ENCODE results near the gene SNCA. TPM values are rescaled to one million over a fixed set of nuclear protein-coding genes. Genes with fewer than 3 reads are reported as not detected.

SNCA gene
- total RNA-seq = 10 to 100 TPM in 1 of 2 donors, 1 to 10 TPM in 1; 9.1 to 25.5 TPM
- long read RNA-seq, donor 1, transcript SNCA-205 (6 exons, 1,290 nt) = major isoform, 8 of 9 reads
- long read RNA-seq, donor 1, partial matches to known transcripts = 0 of 9 reads
- long read RNA-seq, donor 1, other reads (novel, unspliced or antisense) = 1 of 9 reads
- long read RNA-seq, donor 2, transcript SNCA-205 (6 exons, 1,290 nt) = major isoform, 13 of 18 reads
- long read RNA-seq, donor 2, partial matches to known transcripts = 2 of 18 reads
- long read RNA-seq, donor 2, other reads (novel, unspliced or antisense) = 0 of 18 reads

- peak; percentile 88 for DNase-seq (ENCODE audit: low spot score)
- intact Hi-C loops (cut with DNase I) = no loop called here
These were observed at the start of gene SNCA for GRCh38 chr4:89836897-89837384. SNCA (minus strand) TSS chr4:89837161; CDS start chr4:89835667, 1,494 bp downstream.

GRCh38 chr4:89879215-89879614 lies 42.3 kb upstream of the SNCA start:
- no peak for DNase-seq (ENCODE audit: low spot score)
- intact Hi-C loops (cut with DNase I) = no loop called here

DNA sequence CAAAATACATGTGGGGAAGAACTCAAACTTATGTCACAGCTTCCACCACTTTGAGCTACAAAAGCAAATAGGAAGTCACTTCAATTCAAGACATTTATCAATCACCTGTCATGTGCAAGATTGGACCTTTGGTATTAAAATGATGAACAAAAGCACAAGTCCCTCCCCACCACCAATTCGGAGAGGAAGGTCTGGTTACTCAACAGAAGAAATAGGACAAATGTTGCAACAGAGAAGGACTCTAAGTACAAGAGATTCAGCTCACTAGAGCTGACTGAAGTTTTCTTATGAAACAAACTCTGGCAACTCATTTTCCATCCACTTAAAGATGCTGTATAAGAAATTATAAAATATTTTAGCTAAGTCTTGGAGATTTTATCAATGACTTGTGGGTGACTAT lies 41.6 kb upstream of the SNCA start:
- DNase-seq (ENCODE audit: low spot score) = no peak
- intact Hi-C loops (cut with DNase I) = no loop called here

- intact Hi-C loops (cut with DNase I) = no loop called here
- DNase-seq (ENCODE audit: low spot score) = no peak
These were observed 39.6 kb upstream of the SNCA start for GRCh38 chr4:89876548-89876947.

DNA sequence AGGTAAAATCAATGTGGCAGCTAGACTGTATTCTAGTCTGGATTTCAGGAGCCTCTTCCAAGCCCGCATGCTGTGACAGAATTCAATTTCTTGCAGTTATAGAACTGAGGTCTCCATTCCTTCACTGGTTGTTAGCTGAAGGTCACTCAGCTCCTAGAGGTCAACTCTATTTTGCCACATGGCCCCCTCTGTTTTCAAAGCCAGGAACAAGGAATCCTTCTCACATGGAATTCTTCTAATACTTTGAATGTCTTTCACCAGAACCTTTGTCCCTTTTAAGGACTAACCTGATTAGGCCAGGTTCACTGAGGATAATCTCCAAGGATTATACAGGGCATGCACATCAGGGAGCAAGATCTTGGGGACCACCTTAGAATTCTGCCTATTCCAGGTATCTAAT lies 34.2 kb upstream of the SNCA start:
- no peak for DNase-seq (ENCODE audit: low spot score)
- intact Hi-C loops (cut with DNase I) = no loop called here

GRCh38 chr4:89868999-89869589 lies 32.1 kb upstream of the SNCA start:
- no peak for DNase-seq (ENCODE audit: low spot score)
- intact Hi-C loops (cut with DNase I) = no loop called here

- intact Hi-C loops (cut with DNase I) = no loop called here
These were observed 31.3 kb upstream of the SNCA start for GRCh38 chr4:89868276-89868675.

GRCh38 chr4:89863533-89863932 lies 26.6 kb upstream of the SNCA start:
- no peak for DNase-seq (ENCODE audit: low spot score)
- intact Hi-C loops (cut with DNase I) = no loop called here

More at GRCh38 chr4:89868276-89868675, 31.3 kb upstream of the SNCA start:
- DNase-seq (ENCODE audit: low spot score) = no peak

DNA sequence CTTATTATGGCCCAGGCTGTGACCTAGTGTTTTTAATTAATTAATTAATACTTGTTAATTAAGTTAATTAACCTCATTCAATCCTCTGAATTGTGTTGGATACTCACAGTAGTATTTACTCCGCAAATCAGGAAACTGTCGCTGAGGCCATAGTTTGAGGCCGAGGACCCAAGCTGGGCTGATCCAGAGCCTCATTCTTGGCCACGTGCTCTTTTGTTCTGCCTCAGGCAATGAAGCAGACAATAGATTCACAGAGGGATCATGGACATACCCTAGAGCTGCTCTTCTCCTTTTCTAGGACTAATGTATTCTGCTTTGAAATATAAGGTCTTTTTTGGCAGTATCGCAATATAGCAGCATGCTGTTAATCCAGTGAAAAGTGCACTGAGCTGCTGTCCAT lies 24.0 kb upstream of the SNCA start:
- intact Hi-C loops (cut with DNase I) = no loop called here
- no peak for DNase-seq (ENCODE audit: low spot score)

DNA sequence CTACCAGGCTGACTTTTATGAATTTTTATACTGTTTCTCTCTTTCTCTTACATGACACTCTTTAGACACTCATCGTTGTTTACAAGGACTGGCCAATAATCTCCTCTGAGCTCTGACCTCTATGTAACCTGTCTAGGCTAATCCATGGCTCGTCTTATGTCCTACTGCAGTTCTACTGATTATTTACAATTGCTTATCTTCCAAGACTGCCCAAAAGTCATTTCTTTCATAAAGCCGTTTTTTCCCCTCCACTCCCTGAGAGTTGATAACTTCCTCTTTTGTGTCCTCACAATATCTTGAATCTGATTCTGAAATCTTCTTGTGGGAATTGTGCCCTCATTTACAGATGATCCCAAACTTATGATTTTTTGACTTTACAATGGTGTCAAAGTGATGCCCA lies 18.3 kb upstream of the SNCA start:
- DNase-seq (ENCODE audit: low spot score) = no peak
- intact Hi-C loops (cut with DNase I) = no loop called here

- intact Hi-C loops (cut with DNase I) = no loop called here
- no peak for DNase-seq (ENCODE audit: low spot score)
These were observed 10.8 kb upstream of the SNCA start for GRCh38 chr4:89847571-89848325.

- intact Hi-C loops (cut with DNase I) = no loop called here
- no peak for DNase-seq (ENCODE audit: low spot score)
These were observed 2.6 kb upstream of the SNCA start for GRCh38 chr4:89839558-89839957.

DNA sequence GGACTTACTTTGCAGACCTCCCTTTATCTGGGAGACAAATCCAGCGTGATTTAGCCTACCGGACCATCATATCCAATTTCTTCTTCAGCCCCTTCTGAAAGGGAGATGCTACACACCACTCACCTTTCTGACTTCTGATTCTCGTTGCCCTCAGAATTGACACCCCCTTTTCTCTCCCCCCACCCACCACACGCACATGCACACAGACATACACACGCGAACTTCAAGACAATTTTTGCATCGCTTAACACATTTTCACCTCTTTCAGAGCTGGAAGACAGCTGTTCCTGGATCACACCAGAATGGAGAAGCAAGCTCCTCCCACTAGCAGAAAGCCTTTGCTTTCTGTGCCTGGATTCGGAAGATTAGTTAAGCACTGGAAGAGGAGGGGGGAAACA lies 1.0 kb upstream of the SNCA start:
- DNase-seq (ENCODE audit: low spot score) = no peak
- intact Hi-C loops (cut with DNase I) = no loop called here

GRCh38 chr4:89837385-89837992 lies 528 bp upstream of the SNCA start:
- intact Hi-C loops (cut with DNase I) = no loop called here
- DNase-seq (ENCODE audit: low spot score) = no peak

- intact Hi-C loops (cut with DNase I) = no loop called here
- DNase-seq (ENCODE audit: low spot score) = no peak
These were observed 773 bp downstream of the SNCA start for GRCh38 chr4:89836031-89836745.

DNA sequence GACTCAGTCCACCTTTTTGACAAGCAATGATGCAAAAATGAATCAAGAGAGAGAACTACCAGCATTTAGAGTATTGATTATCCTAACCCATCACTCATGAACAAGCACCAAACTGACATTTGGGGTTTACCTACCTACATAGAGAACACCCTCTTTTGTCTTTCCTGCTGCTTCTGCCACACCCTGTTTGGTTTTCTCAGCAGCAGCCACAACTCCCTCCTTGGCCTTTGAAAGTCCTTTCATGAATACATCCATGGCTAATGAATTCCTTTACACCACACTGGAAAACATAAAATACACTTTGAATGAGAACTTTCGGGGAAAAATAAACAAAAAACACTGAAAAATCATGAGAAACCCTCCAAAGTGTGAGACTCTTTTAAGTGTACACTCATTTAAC lies 1.5 kb downstream of the SNCA start:
- DNase-seq (ENCODE audit: low spot score) = no peak
- intact Hi-C loops (cut with DNase I) = no loop called here

GRCh38 chr4:89834486-89835209 lies 2.3 kb downstream of the SNCA start:
- intact Hi-C loops (cut with DNase I) = no loop called here
- no peak for DNase-seq (ENCODE audit: low spot score)

GRCh38 chr4:89829470-89830138 lies 7.4 kb downstream of the SNCA start:
- intact Hi-C loops (cut with DNase I) = no loop called here
- DNase-seq (ENCODE audit: low spot score) = no peak

Measured in posterior vena cava (tissue), 2 donors.